Measurements from ENCODE around the gene XXYLT1. TPM values are rescaled to one million over a fixed set of nuclear protein-coding genes. Genes with fewer than 3 reads are reported as not detected.
A peak's percentile ranks its signal among the peaks of the same experiment; 100 is the strongest.
"Not testable (repeated sequence)": the region's sequence is repeated elsewhere in the genome, so short reads cannot be mapped to it uniquely, and the experiment has no call there.

XXYLT1 gene
- total RNA-seq, 1 experiment from 2014 or later = 29.2 TPM

DNA sequence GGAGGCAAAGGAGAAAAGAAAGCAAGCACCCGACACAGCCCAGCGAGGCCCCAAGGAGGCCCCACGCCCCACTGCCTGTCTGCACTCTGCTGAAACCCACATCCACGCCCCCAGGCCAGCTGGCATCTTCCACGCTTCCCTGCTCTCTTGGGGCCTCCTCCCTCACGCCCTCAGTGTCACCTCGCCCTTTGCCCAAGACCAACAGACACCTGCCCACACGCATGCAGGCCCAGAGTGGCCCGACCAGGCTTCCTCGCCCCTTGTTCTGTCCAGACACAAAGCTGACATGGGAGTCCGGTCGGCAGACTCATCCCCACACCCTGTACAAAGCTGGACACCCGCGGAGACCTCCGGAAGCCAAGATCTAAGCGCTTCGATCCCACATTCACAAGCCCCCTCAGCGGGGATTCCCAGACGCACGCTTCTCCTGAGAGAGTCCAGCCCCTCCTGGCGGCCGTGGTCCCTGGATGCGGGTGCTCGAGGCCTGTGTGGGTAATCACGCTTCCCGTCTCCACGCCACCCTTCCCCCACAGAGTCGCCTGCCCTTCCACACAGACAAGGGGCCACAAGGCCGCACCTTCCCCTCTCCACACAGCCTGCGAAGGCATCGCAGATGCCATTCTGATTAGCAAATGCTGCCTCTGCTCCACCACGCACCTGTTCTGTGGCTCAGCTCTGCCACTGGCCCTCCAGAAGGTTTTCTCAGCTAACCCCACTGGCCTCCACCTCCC is 176.6 kb downstream of the XXYLT1 start:
- intact Hi-C loops (cut with micrococcal nuclease; ENCODE audit: unreplicated experiment) = no loop called here
- Mint-ChIP-seq H3K36me3 (ENCODE audit: insufficient read depth, unreplicated experiment) (no peaks in the 10 kb centered on the region), H3K9me3 (ENCODE audit: low read depth, unreplicated experiment) (no peaks in the 10 kb centered on the region), H3K4me1 (ENCODE audit: low read depth, unreplicated experiment) (no peaks in the 10 kb centered on the region), H3K27me3 (ENCODE audit: unreplicated experiment) (no peaks in the 10 kb centered on the region), H3K27ac (ENCODE audit: unreplicated experiment) (no peak overlapping the region), H3K4me3 (ENCODE audit: low read depth, unreplicated experiment) (no peak overlapping the region)
- no peak for DNase-seq
- TF ChIP-seq, protein P1, sequence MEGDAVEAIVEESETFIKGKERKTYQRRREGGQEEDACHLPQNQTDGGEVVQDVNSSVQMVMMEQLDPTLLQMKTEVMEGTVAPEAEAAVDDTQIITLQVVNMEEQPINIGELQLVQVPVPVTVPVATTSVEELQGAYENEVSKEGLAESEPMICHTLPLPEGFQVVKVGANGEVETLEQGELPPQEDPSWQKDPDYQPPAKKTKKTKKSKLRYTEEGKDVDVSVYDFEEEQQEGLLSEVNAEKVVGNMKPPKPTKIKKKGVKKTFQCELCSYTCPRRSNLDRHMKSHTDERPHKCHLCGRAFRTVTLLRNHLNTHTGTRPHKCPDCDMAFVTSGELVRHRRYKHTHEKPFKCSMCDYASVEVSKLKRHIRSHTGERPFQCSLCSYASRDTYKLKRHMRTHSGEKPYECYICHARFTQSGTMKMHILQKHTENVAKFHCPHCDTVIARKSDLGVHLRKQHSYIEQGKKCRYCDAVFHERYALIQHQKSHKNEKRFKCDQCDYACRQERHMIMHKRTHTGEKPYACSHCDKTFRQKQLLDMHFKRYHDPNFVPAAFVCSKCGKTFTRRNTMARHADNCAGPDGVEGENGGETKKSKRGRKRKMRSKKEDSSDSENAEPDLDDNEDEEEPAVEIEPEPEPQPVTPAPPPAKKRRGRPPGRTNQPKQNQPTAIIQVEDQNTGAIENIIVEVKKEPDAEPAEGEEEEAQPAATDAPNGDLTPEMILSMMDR (IDR thresholded peaks at IDR 0.05; ENCODE audit: unreplicated experiment) = no peak
- CTCF ChIA-PET = no interaction called here
- no TSS peak for BruUV-seq (replicated peaks)

DNA sequence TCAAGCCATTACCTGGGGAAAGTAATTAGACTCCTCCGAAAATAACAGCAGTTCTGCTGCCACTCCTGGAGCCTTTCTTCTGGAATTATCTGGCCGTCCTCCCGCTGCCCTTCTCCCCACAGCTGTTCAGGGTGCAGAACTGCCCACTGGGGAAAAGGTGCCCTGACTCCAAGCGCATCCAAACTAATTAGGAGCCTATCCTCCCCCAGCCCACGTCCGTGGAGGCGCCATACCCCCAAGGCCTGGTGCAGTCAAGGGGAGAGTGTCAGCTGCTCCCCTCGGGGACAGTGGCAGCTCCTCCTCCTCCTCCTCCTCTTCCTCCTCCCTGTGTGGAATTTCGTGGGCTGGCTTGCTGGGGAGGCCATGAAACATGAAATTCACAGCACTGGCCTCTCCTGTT is 177.2 kb downstream of the XXYLT1 start:
- TF ChIP-seq, protein P1 (IDR thresholded peaks at IDR 0.05; ENCODE audit: unreplicated experiment) = no peak
- no peaks in the 10 kb centered on the region for H3K36me3 Mint-ChIP-seq (ENCODE audit: insufficient read depth, unreplicated experiment)
- H3K27me3 Mint-ChIP-seq (ENCODE audit: unreplicated experiment) = no peaks in the 10 kb centered on the region
- H3K27ac Mint-ChIP-seq (ENCODE audit: unreplicated experiment) = no peak overlapping the region
- CTCF ChIA-PET = no interaction called here
- no TSS peak for BruUV-seq (replicated peaks)
- DNase-seq = no peak
- H3K4me1 Mint-ChIP-seq (ENCODE audit: low read depth, unreplicated experiment) = no peaks in the 10 kb centered on the region
- no peak overlapping the region for H3K4me3 Mint-ChIP-seq (ENCODE audit: low read depth, unreplicated experiment)
- intact Hi-C loops (cut with micrococcal nuclease; ENCODE audit: unreplicated experiment) = no loop called here
- H3K9me3 Mint-ChIP-seq (ENCODE audit: low read depth, unreplicated experiment) = no peaks in the 10 kb centered on the region

DNA sequence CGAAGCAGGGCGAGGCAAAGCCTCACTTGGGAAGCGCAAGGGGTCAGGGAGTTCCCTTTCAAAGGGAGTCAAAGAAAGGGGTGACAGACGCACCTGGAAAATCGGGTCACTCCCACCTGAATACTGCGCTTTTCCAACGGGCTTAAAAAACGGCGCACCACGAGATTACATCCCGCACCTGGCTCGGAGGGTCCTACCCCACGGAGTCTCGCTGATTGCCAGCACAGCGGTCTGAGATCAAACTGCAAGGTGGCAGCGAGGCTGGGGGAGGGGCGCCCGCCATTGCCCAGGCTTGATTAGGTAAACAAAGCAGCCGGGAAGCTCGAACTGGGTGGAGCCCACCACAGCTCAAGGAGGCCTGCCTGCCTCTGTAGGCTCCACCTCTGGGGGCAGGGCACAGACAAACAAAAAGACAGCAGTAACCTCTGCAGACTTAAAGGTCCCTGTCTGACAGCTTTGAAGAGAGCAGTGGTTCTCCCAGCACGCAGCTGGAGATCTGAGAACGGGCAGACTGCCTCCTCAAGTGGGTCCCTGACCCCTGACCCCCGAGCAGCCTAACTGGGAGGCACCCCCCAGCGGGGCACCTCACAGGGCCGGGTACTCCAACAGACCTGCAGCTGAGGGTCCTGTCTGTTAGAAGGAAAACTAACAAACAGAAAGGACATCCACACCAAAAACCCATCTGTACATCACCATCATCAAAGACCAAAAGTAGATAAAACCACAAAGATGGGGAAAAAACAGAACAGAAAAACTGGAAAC is 182.9 kb downstream of the XXYLT1 start:
- DNase-seq; H3K36me3 Mint-ChIP-seq (ENCODE audit: insufficient read depth, unreplicated experiment); H3K27me3 Mint-ChIP-seq (ENCODE audit: unreplicated experiment); CTCF ChIA-PET; intact Hi-C loops (cut with micrococcal nuclease; ENCODE audit: unreplicated experiment); H3K9me3 Mint-ChIP-seq (ENCODE audit: low read depth, unreplicated experiment); BruUV-seq (replicated peaks); H3K27ac Mint-ChIP-seq (ENCODE audit: unreplicated experiment): not testable (repeated sequence)
- Mint-ChIP-seq H3K4me3 (ENCODE audit: low read depth, unreplicated experiment) (peak overlapping the region; percentile 61), H3K4me1 (ENCODE audit: low read depth, unreplicated experiment) (peaks cover 10% of the 10 kb centered on the region)

DNA sequence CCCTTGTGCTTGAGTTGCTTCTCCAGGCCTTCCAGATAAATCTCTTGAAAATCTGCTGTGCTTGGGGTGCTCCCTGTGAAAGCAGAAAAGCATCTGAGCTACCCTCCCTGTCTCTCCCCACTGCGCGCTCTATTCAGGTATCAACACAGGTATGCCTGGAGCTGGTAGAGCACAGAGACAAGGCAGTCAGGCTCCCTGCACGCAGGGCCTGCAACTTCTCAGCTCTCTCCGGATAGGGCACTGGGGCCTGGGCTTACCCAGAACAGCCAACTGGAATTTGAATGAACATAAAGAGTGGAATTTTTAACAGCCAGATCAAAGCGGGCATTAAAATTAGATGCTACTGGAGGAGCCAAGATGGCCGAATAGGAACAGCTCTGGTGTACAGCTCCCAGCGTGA is 183.6 kb downstream of the XXYLT1 start:
- H3K36me3 Mint-ChIP-seq (ENCODE audit: insufficient read depth, unreplicated experiment) = no peaks in the 10 kb centered on the region
- intact Hi-C loops (cut with micrococcal nuclease; ENCODE audit: unreplicated experiment) = no loop called here
- H3K27me3 Mint-ChIP-seq (ENCODE audit: unreplicated experiment) = no peaks in the 10 kb centered on the region
- no peak overlapping the region for H3K27ac Mint-ChIP-seq (ENCODE audit: unreplicated experiment)
- H3K4me3 Mint-ChIP-seq (ENCODE audit: low read depth, unreplicated experiment) = peak overlapping the region; percentile 61
- CTCF ChIA-PET = no interaction called here
- no peak for DNase-seq
- BruUV-seq (replicated peaks) = no TSS peak
- peaks cover 10% of the 10 kb centered on the region for H3K4me1 Mint-ChIP-seq (ENCODE audit: low read depth, unreplicated experiment)
- TF ChIP-seq, protein P1 (IDR thresholded peaks at IDR 0.05; ENCODE audit: unreplicated experiment) = no peak
- no peaks in the 10 kb centered on the region for H3K9me3 Mint-ChIP-seq (ENCODE audit: low read depth, unreplicated experiment)

DNA sequence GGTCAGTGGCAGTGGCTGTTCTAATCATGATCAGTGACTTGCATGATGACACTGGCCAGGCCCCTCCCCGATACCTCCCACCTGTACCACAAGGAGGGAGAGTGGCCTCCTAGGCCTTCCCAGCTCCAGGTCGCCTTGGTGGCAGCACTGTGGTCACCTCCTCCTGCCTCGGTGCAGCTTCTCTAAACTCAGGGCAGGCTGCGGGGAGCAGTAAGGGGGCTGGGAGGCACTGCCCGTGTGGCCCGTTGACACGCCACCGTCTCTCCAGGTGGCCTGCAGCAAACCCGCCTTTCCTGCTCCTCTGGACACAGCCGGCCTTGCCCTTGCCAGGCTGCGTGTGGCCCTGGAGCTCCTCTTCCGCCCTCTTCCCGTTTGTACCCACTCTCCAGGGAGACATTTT is 184.1 kb downstream of the XXYLT1 start:
- Mint-ChIP-seq H3K27ac (ENCODE audit: unreplicated experiment) (no peak overlapping the region), H3K4me3 (ENCODE audit: low read depth, unreplicated experiment) (no peak overlapping the region), H3K36me3 (ENCODE audit: insufficient read depth, unreplicated experiment) (no peaks in the 10 kb centered on the region), H3K9me3 (ENCODE audit: low read depth, unreplicated experiment) (no peaks in the 10 kb centered on the region), H3K4me1 (ENCODE audit: low read depth, unreplicated experiment) (peaks cover 10% of the 10 kb centered on the region), H3K27me3 (ENCODE audit: unreplicated experiment) (no peaks in the 10 kb centered on the region)
- BruUV-seq (replicated peaks) = no TSS peak
- intact Hi-C loops (cut with micrococcal nuclease; ENCODE audit: unreplicated experiment) = no loop called here
- CTCF ChIA-PET = no interaction called here
- no peak for DNase-seq
- TF ChIP-seq, protein P1 (IDR thresholded peaks at IDR 0.05; ENCODE audit: unreplicated experiment) = no peak
